ENCODE results near the gene NAT14.

- TF ChIP-seq CTCF (IDR thresholded peaks at IDR 0.05; ENCODE audit: borderline replicate concordance, extremely low read depth, low read length, poor library complexity, severe bottlenecking), result no peak
- TF ChIP-seq EZH2 (IDR thresholded peaks at IDR 0.05; ENCODE audit: borderline replicate concordance, low read depth, low read length, severe bottlenecking), result no peak
These were observed 1.3 kb downstream of the NAT14 start for GRCh38 chr19:55486043-55486970.
